H1 (cell line): ENCODE data around the gene TAF11L13. TPM values are rescaled to one million over a fixed set of nuclear protein-coding genes. Genes with fewer than 3 reads are reported as not detected.

Experiments
- CHD7 ChIP-seq: fragments of 300-600 bp; sonication (generic); IDR thresholded peaks from 2 replicates; pipeline ENCODE4 v1.7.1; 2012; ENCODE audit warnings: low read length, moderate library complexity, mild to moderate bottlenecking, inconsistent platforms; ENCODE audit not compliant: insufficient replicate concordance
- HDAC2 ChIP-seq, 2 experiments: fragments of 300-600 bp in 1 of 2; sonication (generic) in 1 of 2; IDR thresholded peaks; 2 replicates each; pipeline ENCODE4 v1.6.1; 2011 to 2012; ENCODE audit warnings: low read depth in 2 of 2, low read length in 2 of 2, mild to moderate bottlenecking in 2 of 2, moderate library complexity in 2 of 2, borderline replicate concordance in 1 of 2, inconsistent platforms in 1 of 2
- NANOG ChIP-seq: IDR thresholded peaks from 2 replicates; pipeline ENCODE4 v1.6.1; 2011; ENCODE audit warnings: low read length, low read depth, mild to moderate bottlenecking, inconsistent platforms; ENCODE audit not compliant: insufficient read depth, poor library complexity, severe bottlenecking
- RBBP5 ChIP-seq: IDR thresholded peaks from 2 replicates; pipeline ENCODE4 v1.7.1; 2012; ENCODE audit warnings: low read depth, mild to moderate bottlenecking, inconsistent platforms, low read length, moderate library complexity, borderline replicate concordance
- polyA plus RNA-seq, 7 experiments: library from polyadenylated mRNA; depleted of rRNA in 3 of 7; stranded (reverse) in 5 of 7; unstranded in 2 of 7; fragments of >200 nt in 5 of 7; fragments of 200-250 nt in 2 of 7; gene quantifications; 1 replicate in 5 of 7; 2 replicates in 1 of 7; 4 replicates in 1 of 7; pipeline versions ENCODE4 v1.2.1 to v1.2.3, GENCODE V29; 2011 to 2013; ENCODE audit warnings: missing spikeins in 2 of 7, mixed read lengths in 2 of 7
- total RNA-seq: library from RNA; stranded (reverse); fragmentation: NEBNext Ultra II Directional; extraction: Animal tissue kit (Norgen Biotek cat#: 25700); gene quantifications from 2 replicates; pipeline ENCODE4 v1.2.1, GENCODE V29; 2021

The TAF11L13 gene
- total and polyA plus RNA-seq, 2 of the 8 experiments (the other 6 are each of a cell fraction or from before 2014, with no cell fraction given) = not detected

- TF ChIP-seq HDAC2 (IDR thresholded peaks at IDR 0.05; ENCODE audit: borderline replicate concordance in 1 of 2, low read depth in 2 of 2, low read length in 2 of 2) = no peak
- TF ChIP-seq RBBP5 = no peak
- TF ChIP-seq CHD7 = no peak
- no peak for TF ChIP-seq NANOG
These were observed 47.0 kb downstream of the TAF11L13 start (continued) for GRCh38 chr5:17678751-17679324.
